CD4-positive, alpha-beta T cell (primary cell): ENCODE measurements around the gene SF3B2. TPM values are rescaled to one million over a fixed set of nuclear protein-coding genes. Genes with fewer than 3 reads are reported as not detected.
"Not testable (repeated sequence)": the region's sequence is repeated elsewhere in the genome, so short reads cannot be mapped to it uniquely, and the experiment has no call there.

Experiments used
- ATAC-seq: fragments of 200-7000 bp; cut with Tn5 transposase; one replicate; pipeline ENCODE4 v1.10.0; 2022; ENCODE audit warnings: mild to moderate bottlenecking; ENCODE audit not compliant: poor library complexity
- CTCF ChIA-PET: fragments of 350-600 bp; sonication (Branson Sonifier 250); formaldehyde crosslinking; loops from one replicate; lab custom pipeline; 2021; ENCODE audit warnings: antibody characterized with exemption, inconsistent platforms; lab: Charles Lee
- POLR2A ChIA-PET: fragments of 350-600 bp; sonication (Branson Sonifier 250); formaldehyde crosslinking; loops from one replicate; lab custom pipeline; 2021; ENCODE audit warnings: antibody characterized with exemption, inconsistent platforms; lab: Charles Lee
- DNase-seq, 14 experiments: peaks; one replicate each; pipeline ENCODE4 v3.0.0-alpha.2; 2013 to 2020; ENCODE audit warnings: mixed read lengths in 2 of 14
- H3K27ac ChIP-seq, 2 donors: one replicate each; pipeline versions ENCODE4 v1.5.1 to v1.7.0; 2013; ENCODE audit warnings: low read length in 2 of 2, low read depth in 1 of 2, mild to moderate bottlenecking in 1 of 2
- H3K27me3 ChIP-seq, 2 experiments: 1 replicate in 1 of 2; 2 replicates in 1 of 2; pipeline versions ENCODE4 v1.6.1 to v1.7.0; 2013; ENCODE audit warnings: low read length in 2 of 2, control low read depth in 1 of 2, mild to moderate bottlenecking in 1 of 2, moderate library complexity in 1 of 2; ENCODE audit not compliant: insufficient read depth in 2 of 2, control insufficient read depth in 1 of 2
- H3K36me3 ChIP-seq: one replicate; pipeline ENCODE4 v1.6.1; 2013; ENCODE audit warnings: low read length, control low read depth; ENCODE audit not compliant: insufficient read depth
- H3K4me1 ChIP-seq: one replicate; pipeline ENCODE4 v1.6.1; 2013; ENCODE audit warnings: low read length, control low read depth; ENCODE audit not compliant: insufficient read depth
- H3K4me3 ChIP-seq: one replicate; pipeline ENCODE4 v1.5.1; 2013; ENCODE audit warnings: mild to moderate bottlenecking, low read length, moderate library complexity
- H3K9me3 ChIP-seq, 2 experiments: 1 replicate in 1 of 2; 2 replicates in 1 of 2; pipeline versions ENCODE4 v1.6.1 to v1.7.0; 2013; ENCODE audit warnings: low read length in 2 of 2, mild to moderate bottlenecking in 2 of 2, control low read depth in 1 of 2, moderate library complexity in 1 of 2; ENCODE audit not compliant: control insufficient read depth in 1 of 2, insufficient read depth in 1 of 2
- H3K27ac Mint-ChIP-seq: one replicate; pipeline ENCODE4 v1.8.0; 2020; ENCODE audit warnings: mixed read lengths
- H3K27me3 Mint-ChIP-seq: one replicate; pipeline ENCODE4 v1.8.0; 2021; ENCODE audit warnings: mixed read lengths
- H3K36me3 Mint-ChIP-seq: one replicate; pipeline ENCODE4 v1.8.0; 2021; ENCODE audit warnings: low read depth, mixed read lengths
- H3K4me1 Mint-ChIP-seq: one replicate; pipeline ENCODE4 v1.8.0; 2021; ENCODE audit warnings: low read depth, mixed read lengths
- H3K4me3 Mint-ChIP-seq: one replicate; pipeline ENCODE4 v1.8.0; 2020; ENCODE audit warnings: mild to moderate bottlenecking, mixed read lengths
- H3K9me3 Mint-ChIP-seq: one replicate; pipeline ENCODE4 v1.8.0; 2020; ENCODE audit warnings: mixed read lengths
- intact Hi-C, 2 experiments: fragments of 100-400 bp; cut with DNase I in 1 of 2; cut with micrococcal nuclease in 1 of 2; formaldehyde crosslinking; loops; one replicate each; pipeline versions ENCODE4 v1.15.1 to v1.9.0; 2023 to 2025; cut with DNase I, micrococcal nuclease
- total RNA-seq, 174 experiments: library from RNA in 2 of 174; stranded (reverse) in 2 of 174; gene quantifications; one replicate each; pipeline ENCODE4 v1.2.3 and lab custom pipeline; 2021 to 2026
- TF ChIP-seq, protein P1 (sequence below): fragments of 200-600 bp; IDR thresholded peaks from one replicate; pipeline ENCODE4 v1.8.0; 2022; ENCODE audit warnings: antibody characterized with exemption, mild to moderate bottlenecking

Gene SF3B2
- total RNA-seq, 2 experiments from 2014 or later: 182 to 196 TPM

DNA sequence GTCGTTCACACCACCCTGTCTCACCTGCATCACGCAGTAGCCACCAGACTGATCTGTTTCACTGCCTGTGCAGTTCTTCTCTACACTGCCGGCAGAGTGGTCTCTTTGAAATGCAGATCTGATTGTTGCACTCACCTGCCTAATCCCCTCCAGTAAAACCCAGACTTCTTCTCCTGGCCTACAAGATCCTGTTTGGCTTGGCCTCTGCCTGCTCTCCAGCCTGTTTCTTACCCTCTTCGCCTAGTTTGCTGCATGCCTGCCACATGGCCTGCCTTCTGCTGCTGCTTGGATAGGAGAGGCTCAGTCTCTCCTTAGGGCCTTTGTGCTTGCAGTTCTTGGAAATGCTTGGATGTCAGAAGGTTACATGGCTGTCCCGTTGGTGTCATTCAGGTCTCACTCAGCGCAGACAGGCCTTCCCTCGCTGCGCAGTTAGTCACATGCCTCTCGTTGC is 59.9 kb downstream of the SF3B2 start:
- Mint-ChIP-seq H3K27ac (peak overlapping the region; percentile 83), H3K4me3 (peak overlapping the region; percentile 57), H3K36me3 (peaks cover 38% of the 10 kb centered on the region), H3K9me3 (no peaks in the 10 kb centered on the region), H3K4me1 (peaks cover 95% of the 10 kb centered on the region), H3K27me3 (no peaks in the 10 kb centered on the region)
- intact Hi-C loops: no loop called here
- Histone ChIP-seq H3K9me3 (no peaks in the 10 kb centered on the region), H3K4me3 (no peak overlapping the region), H3K27ac (no peak overlapping the region), H3K36me3 (peaks cover 9% of the 10 kb centered on the region), H3K4me1 (peaks cover 79% of the 10 kb centered on the region), H3K27me3 (no peaks in the 10 kb centered on the region)
- TF ChIP-seq, protein P1, sequence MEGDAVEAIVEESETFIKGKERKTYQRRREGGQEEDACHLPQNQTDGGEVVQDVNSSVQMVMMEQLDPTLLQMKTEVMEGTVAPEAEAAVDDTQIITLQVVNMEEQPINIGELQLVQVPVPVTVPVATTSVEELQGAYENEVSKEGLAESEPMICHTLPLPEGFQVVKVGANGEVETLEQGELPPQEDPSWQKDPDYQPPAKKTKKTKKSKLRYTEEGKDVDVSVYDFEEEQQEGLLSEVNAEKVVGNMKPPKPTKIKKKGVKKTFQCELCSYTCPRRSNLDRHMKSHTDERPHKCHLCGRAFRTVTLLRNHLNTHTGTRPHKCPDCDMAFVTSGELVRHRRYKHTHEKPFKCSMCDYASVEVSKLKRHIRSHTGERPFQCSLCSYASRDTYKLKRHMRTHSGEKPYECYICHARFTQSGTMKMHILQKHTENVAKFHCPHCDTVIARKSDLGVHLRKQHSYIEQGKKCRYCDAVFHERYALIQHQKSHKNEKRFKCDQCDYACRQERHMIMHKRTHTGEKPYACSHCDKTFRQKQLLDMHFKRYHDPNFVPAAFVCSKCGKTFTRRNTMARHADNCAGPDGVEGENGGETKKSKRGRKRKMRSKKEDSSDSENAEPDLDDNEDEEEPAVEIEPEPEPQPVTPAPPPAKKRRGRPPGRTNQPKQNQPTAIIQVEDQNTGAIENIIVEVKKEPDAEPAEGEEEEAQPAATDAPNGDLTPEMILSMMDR: no peak
- DNase-seq (no peak), ATAC-seq (no peak)
- POLR2A ChIA-PET: interaction anchor here (3.6 to 11.5 kb wide), 2 partner anchors 11 to 30 kb away, joined by 25 to 141 read pairs; no protein-coding TSS in a partner anchor
- CTCF ChIA-PET: no interaction called here

DNA sequence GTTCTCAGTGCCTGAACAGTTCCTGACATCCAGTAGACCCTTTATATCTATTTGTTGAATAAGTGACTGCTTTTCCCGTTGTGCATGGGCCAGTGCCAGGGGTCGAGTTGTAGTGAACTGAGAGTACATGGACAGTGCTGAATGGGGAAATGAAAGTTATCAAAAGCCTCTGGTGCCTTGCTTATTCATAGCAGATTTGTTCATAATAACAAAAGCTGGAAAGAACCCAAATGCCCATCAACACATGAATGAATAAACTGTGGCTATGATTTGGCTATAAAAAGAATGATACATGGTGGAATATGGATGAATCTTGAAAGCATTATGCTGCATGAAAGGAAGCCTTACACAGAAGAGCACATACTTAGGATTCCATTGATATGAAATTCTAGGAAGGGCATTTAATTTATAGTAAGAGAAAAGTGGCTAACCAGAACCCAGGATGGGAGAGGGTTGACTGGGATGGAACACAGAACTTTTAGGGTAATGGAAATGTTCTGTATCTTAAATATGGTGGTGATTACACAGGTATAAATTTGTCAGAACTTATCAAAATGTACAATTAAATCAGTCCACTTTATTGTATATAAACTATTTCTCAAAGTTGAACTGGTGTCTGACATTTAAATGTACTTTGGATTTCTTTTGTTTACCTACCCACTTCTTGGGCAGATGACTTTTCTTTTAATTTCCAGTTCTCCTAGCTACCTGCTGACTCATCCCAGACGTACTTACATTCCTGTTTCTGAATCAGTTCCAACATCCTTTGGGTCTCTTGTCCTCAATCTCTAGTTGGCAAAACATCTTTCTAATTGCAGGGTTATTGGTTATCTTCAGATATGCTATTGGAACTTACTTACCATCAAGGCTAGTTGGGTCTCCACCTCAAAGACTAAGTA is 60.7 kb downstream of the SF3B2 start:
- H3K9me3 ChIP-seq: no peaks in the 10 kb centered on the region
- H3K27me3 ChIP-seq: no peaks in the 10 kb centered on the region
- H3K27me3 Mint-ChIP-seq: no peaks in the 10 kb centered on the region
- peak in 1 of 14 experiments; percentile 34 for DNase-seq
- H3K9me3 Mint-ChIP-seq: no peaks in the 10 kb centered on the region
- peaks cover 30% of the 10 kb centered on the region for H3K36me3 Mint-ChIP-seq
- peaks cover 95% of the 10 kb centered on the region for H3K4me1 Mint-ChIP-seq
- H3K27ac Mint-ChIP-seq: peak overlapping the region; percentile 83
- no peak overlapping the region for H3K4me3 ChIP-seq
- peaks cover 7% of the 10 kb centered on the region for H3K36me3 ChIP-seq
- peak overlapping the region; percentile 76 for H3K4me3 Mint-ChIP-seq
- intact Hi-C loops: no loop called here
- ATAC-seq: no peak
- CTCF ChIA-PET: interaction anchor here (0.9 to 3.7 kb wide), 4 partner anchors 13 to 90 kb away, joined by 3 to 27 read pairs (median 4); no protein-coding TSS in a partner anchor
- POLR2A ChIA-PET: interaction anchor here (3.6 to 11.5 kb wide), 2 partner anchors 12 to 31 kb away, joined by 25 to 141 read pairs; no protein-coding TSS in a partner anchor
- peaks cover 79% of the 10 kb centered on the region for H3K4me1 ChIP-seq
- TF ChIP-seq, protein P1: no peak
- peak overlapping the region; percentile 57 to 66 for H3K27ac ChIP-seq

DNA sequence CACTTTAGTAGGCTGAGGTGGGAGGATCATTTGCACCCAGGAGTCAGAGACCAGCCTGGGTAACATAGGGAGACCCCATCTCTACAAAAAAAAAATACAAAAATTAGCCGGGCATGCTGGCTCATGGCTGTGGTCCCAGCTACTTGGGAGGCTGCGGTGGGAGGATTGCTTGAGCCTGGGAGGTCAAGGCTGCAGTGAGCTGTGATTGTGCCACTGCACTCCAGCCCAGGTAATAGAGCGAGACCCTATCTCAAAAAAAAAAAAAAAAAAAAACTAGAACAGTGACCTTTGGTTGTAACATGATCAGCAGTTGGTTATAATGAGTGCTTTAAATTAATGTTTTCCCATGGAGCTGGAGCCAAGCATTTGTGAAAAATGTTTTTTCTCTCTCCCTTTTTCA is 62.8 kb downstream of the SF3B2 start:
- not testable (repeated sequence) for H3K27me3 ChIP-seq, DNase-seq, H3K27me3 Mint-ChIP-seq, H3K36me3 ChIP-seq, ATAC-seq, H3K9me3 ChIP-seq, H3K9me3 Mint-ChIP-seq
- Mint-ChIP-seq H3K27ac (peak overlapping the region; percentile 83), H3K36me3 (peaks cover 11% of the 10 kb centered on the region), H3K4me3 (peak overlapping the region; percentile 79), H3K4me1 (peaks cover 95% of the 10 kb centered on the region)
- intact Hi-C loops: loop anchor here (1.0 to 5.0 kb wide), 4 partner anchors 11 to 43 kb away; partner anchors contain the start of gene PACS1 (in 1 of the 2)
- Histone ChIP-seq H3K4me1 (peaks cover 86% of the 10 kb centered on the region), H3K4me3 (peak overlapping the region; percentile 30), H3K27ac (peak overlapping the region; percentile 62 to 71)
- ChIA-PET POLR2A (interaction anchor here (0.7 to 11.5 kb wide), 15 partner anchors 8 to 690 kb away, joined by 3 to 141 read pairs (median 6); partner anchors contain the start of genes BANF1, EIF1AD, PACS1 and SF3B2), CTCF (interaction anchor here (1.3 to 3.7 kb wide), 3 partner anchors 11 to 46 kb away, joined by 3 to 27 read pairs (median 16); no protein-coding TSS in a partner anchor)
